ENCODE results near the gene DLG2. TPM values are rescaled to one million over a fixed set of nuclear protein-coding genes. Genes with fewer than 3 reads are reported as not detected.
A peak's percentile ranks its signal among the peaks of the same experiment; 100 is the strongest.

The DLG2 gene
- polyA plus RNA-seq, 3 donors, result 0.24 to 0.39 TPM; not detected in 1

DNA sequence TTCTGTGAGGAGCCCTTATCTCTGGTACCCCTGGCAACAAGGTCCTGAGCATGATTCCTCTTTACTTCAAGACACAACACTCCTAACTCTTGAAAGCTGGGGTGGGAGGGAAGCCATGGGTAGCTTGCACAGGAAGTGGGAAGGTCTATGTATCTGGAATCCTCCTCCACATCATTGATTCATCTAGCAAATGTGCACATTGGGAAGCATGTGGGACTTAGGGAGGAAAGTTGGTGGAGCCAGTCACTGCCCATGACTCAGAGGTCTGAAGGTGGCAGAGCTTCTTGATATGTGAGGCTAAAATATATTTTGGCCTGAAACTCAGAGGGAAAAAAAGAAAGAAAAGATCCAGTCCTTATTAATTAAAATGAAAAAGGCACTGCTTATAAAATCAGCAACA is 1000.9 kb downstream of the DLG2 start:
- H3K36me3 Mint-ChIP-seq, result no peaks in the 10 kb centered on the region
- Histone ChIP-seq H3K4me1 (ENCODE audit: control insufficient read depth in 1 of 2, insufficient read depth in 2 of 2, low read length in 2 of 2) (no peaks in the 10 kb centered on the region), H3K9me3 (replicated peaks in 1 of 2; ENCODE audit: control insufficient read depth in 1 of 2, insufficient read depth in 1 of 2, low read length in 2 of 2) (no peaks in the 10 kb centered on the region), H3K27me3 (ENCODE audit: control insufficient read depth in 2 of 2, insufficient read depth in 2 of 2, low read length in 2 of 2) (no peaks in the 10 kb centered on the region), H3K36me3 (replicated peaks in 1 of 2; ENCODE audit: control insufficient read depth in 1 of 2, insufficient read depth in 2 of 2, low read length in 2 of 2) (no peaks in the 10 kb centered on the region), H3K4me3 (replicated peaks in 1 of 3; ENCODE audit: low read depth in 2 of 3, low read length in 3 of 3) (no peak overlapping the region), H4K20me1 (ENCODE audit: insufficient read depth, low read length) (no peaks in the 10 kb centered on the region), H3K79me2 (ENCODE audit: insufficient read depth, low read length) (no peaks in the 10 kb centered on the region), H3K4me2 (replicated peaks; ENCODE audit: extremely low read depth, low read length, poor library complexity, severe bottlenecking) (no peak overlapping the region), H3K9ac (ENCODE audit: insufficient read depth, low read length, poor library complexity, severe bottlenecking) (no peak overlapping the region), H3K27ac (ENCODE audit: low read depth in 1 of 2, low read length in 2 of 2) (no peak overlapping the region), H2AFZ (ENCODE audit: insufficient read depth, low read depth, low read length, poor library complexity, severe bottlenecking) (no peak overlapping the region)
- TF ChIP-seq, protein P1, sequence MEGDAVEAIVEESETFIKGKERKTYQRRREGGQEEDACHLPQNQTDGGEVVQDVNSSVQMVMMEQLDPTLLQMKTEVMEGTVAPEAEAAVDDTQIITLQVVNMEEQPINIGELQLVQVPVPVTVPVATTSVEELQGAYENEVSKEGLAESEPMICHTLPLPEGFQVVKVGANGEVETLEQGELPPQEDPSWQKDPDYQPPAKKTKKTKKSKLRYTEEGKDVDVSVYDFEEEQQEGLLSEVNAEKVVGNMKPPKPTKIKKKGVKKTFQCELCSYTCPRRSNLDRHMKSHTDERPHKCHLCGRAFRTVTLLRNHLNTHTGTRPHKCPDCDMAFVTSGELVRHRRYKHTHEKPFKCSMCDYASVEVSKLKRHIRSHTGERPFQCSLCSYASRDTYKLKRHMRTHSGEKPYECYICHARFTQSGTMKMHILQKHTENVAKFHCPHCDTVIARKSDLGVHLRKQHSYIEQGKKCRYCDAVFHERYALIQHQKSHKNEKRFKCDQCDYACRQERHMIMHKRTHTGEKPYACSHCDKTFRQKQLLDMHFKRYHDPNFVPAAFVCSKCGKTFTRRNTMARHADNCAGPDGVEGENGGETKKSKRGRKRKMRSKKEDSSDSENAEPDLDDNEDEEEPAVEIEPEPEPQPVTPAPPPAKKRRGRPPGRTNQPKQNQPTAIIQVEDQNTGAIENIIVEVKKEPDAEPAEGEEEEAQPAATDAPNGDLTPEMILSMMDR (IDR thresholded peaks at IDR 0.05), result no peak
- intact Hi-C loops (cut with micrococcal nuclease), result no loop called here
- H3K27ac Mint-ChIP-seq, result peak overlapping the region in 1 of 7 donors; percentile 8
- H3K4me3 Mint-ChIP-seq, result no peak overlapping the region
- no peak for DNase-seq
- peaks cover 0 to 2% (median 2%) of the 10 kb centered on the region in 3 donors for H3K27me3 Mint-ChIP-seq (ENCODE audit: low read depth in 3 of 3)
- H3K4me1 Mint-ChIP-seq, result no peaks in the 10 kb centered on the region
- peaks cover 0 to 3% (median 1%) of the 10 kb centered on the region in 7 donors for H3K9me3 Mint-ChIP-seq

DNA sequence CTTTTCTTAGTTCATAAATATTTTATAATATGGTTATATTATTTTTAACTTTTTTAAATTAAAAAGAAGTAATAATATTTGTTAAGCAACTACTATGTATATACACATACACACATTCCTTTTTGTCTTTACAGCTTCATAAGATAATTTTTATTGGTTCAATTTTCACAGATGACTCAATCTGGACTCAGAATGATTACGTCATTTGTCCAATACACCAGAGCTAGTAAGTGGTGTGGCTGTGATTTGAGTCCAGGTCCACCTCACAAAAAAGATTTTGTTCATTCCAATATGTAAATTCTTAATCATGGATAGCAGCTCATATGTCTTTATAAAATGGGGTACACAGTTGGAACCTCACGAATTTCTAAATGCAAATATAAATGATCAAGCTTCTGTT is 1014.5 kb downstream of the DLG2 start:
- Mint-ChIP-seq H3K9me3 (peaks cover 0 to 3% (median 0%) of the 10 kb centered on the region in 7 donors), H3K4me1 (no peaks in the 10 kb centered on the region), H3K4me3 (no peak overlapping the region), H3K27ac (no peak overlapping the region), H3K36me3 (no peaks in the 10 kb centered on the region), H3K27me3 (ENCODE audit: low read depth in 3 of 3) (no peaks in the 10 kb centered on the region)
- Histone ChIP-seq H4K20me1 (ENCODE audit: insufficient read depth, low read length) (no peaks in the 10 kb centered on the region), H3K36me3 (replicated peaks in 1 of 2; ENCODE audit: control insufficient read depth in 1 of 2, insufficient read depth in 2 of 2, low read length in 2 of 2) (no peaks in the 10 kb centered on the region), H3K27me3 (ENCODE audit: control insufficient read depth in 2 of 2, insufficient read depth in 2 of 2, low read length in 2 of 2) (no peaks in the 10 kb centered on the region), H3K4me2 (replicated peaks; ENCODE audit: extremely low read depth, low read length, poor library complexity, severe bottlenecking) (no peak overlapping the region), H3K9me3 (replicated peaks in 1 of 2; ENCODE audit: control insufficient read depth in 1 of 2, insufficient read depth in 1 of 2, low read length in 2 of 2) (no peaks in the 10 kb centered on the region), H2AFZ (ENCODE audit: insufficient read depth, low read depth, low read length, poor library complexity, severe bottlenecking) (no peak overlapping the region), H3K9ac (ENCODE audit: insufficient read depth, low read length, poor library complexity, severe bottlenecking) (no peak overlapping the region), H3K4me1 (ENCODE audit: control insufficient read depth in 1 of 2, insufficient read depth in 2 of 2, low read length in 2 of 2) (no peaks in the 10 kb centered on the region), H3K79me2 (ENCODE audit: insufficient read depth, low read length) (no peaks in the 10 kb centered on the region), H3K27ac (ENCODE audit: low read depth in 1 of 2, low read length in 2 of 2) (no peak overlapping the region), H3K4me3 (replicated peaks in 1 of 3; ENCODE audit: low read depth in 2 of 3, low read length in 3 of 3) (no peak overlapping the region)
- TF ChIP-seq, protein P1 (IDR thresholded peaks at IDR 0.05), result no peak
- WGBS (ENCODE audit: insufficient coverage), result 80% methylated on average over 1 of the region's 2 CpGs
- no peak for DNase-seq
- intact Hi-C loops (cut with micrococcal nuclease), result no loop called here

Data from CD14-positive monocyte (primary cell).